PFSK-1 (cell line): ENCODE data around the gene PRRG3.

Experiments
- POLR2AphosphoS5 ChIP-seq: IDR thresholded peaks from 2 replicates; pipeline ENCODE4 v1.6.1; 2012; ENCODE audit warnings: low read depth, mild to moderate bottlenecking, control low read depth, low read length, moderate library complexity
- REST ChIP-seq, 2 experiments: IDR thresholded peaks; 2 replicates each; pipeline versions ENCODE4 v1.6.1 to v1.8.0; 2011 to 2012; ENCODE audit warnings: low read depth in 2 of 2, low read length in 2 of 2, control low read depth in 1 of 2, inconsistent platforms in 1 of 2, mild to moderate bottlenecking in 1 of 2, moderate library complexity in 1 of 2; ENCODE audit not compliant: insufficient read depth in 1 of 2

GRCh38 chrX:151702026-151702714 is 6.9 kb downstream of the PRRG3 start:
- TF ChIP-seq POLR2AphosphoS5 (no peak), REST (IDR thresholded peaks at IDR 0.05; ENCODE audit: insufficient read depth in 1 of 2, low read depth in 2 of 2, low read length in 2 of 2) (no peak)
